Activated CD8-positive, alpha-beta T cell treated with anti-CD3 and anti-CD28 coated beads, Interleukin-2, amount 10 ng/mL, durations not matched to agents 7 days and 5 days (primary cell): ENCODE data around the gene LNP1. TPM values are rescaled to one million over a fixed set of nuclear protein-coding genes. Genes with fewer than 3 reads are reported as not detected.

Experiments used
- ATAC-seq: fragments of 150-1000 bp; cut with Tn5 transposase; one replicate; pipeline ENCODE4 v1.10.0; 2021; ENCODE audit warnings: moderate library complexity
- CTCF ChIA-PET: fragments of 350-600 bp; sonication (Branson Sonifier 250); formaldehyde crosslinking; loops from one replicate; lab custom pipeline; 2021; ENCODE audit warnings: antibody characterized with exemption; lab: Charles Lee
- POLR2A ChIA-PET: fragments of 350-600 bp; sonication (Branson Sonifier 250); formaldehyde crosslinking; loops from one replicate; lab custom pipeline; 2021; ENCODE audit warnings: antibody characterized with exemption; lab: Charles Lee
- DNase-seq: peaks from one replicate; pipeline ENCODE4 v3.0.0-alpha.2; 2020
- H3K27ac Mint-ChIP-seq: one replicate; pipeline ENCODE4 v1.8.0; 2021; ENCODE audit warnings: mild to moderate bottlenecking, mixed read lengths
- H3K27me3 Mint-ChIP-seq: one replicate; pipeline ENCODE4 v1.8.0; 2021; ENCODE audit warnings: low read depth, mixed read lengths
- H3K36me3 Mint-ChIP-seq: one replicate; pipeline ENCODE4 v1.8.0; 2021; ENCODE audit warnings: low read depth, mixed read lengths
- H3K4me1 Mint-ChIP-seq: one replicate; pipeline ENCODE4 v1.8.0; 2021; ENCODE audit warnings: low read depth, mixed read lengths
- H3K4me3 Mint-ChIP-seq: one replicate; pipeline ENCODE4 v1.8.0; 2021; ENCODE audit warnings: mild to moderate bottlenecking, mixed read lengths
- H3K9me3 Mint-ChIP-seq: one replicate; pipeline ENCODE4 v1.8.0; 2022; ENCODE audit warnings: mixed read lengths; ENCODE audit not compliant: insufficient read depth
- total RNA-seq, 2 experiments: library from RNA; stranded (reverse); gene quantifications; one replicate each; pipeline ENCODE4 v1.2.3, GENCODE V29; 2021

Gene LNP1
- total RNA-seq, 2 experiments from 2014 or later = 1.4 TPM

- POLR2A ChIA-PET = no interaction called here
- CTCF ChIA-PET = no interaction called here
- no peaks in the 10 kb centered on the region for H3K4me1 Mint-ChIP-seq
- no peak overlapping the region for H3K27ac Mint-ChIP-seq
- no peaks in the 10 kb centered on the region for H3K27me3 Mint-ChIP-seq
- DNase-seq (no peak), ATAC-seq (no peak)
- H3K36me3 Mint-ChIP-seq = peaks cover 8% of the 10 kb centered on the region
- H3K9me3 Mint-ChIP-seq = no peaks in the 10 kb centered on the region
- H3K4me3 Mint-ChIP-seq = no peak overlapping the region
These were observed 15.5 kb downstream of the LNP1 start for GRCh38 chr3:100416863-100417262.

- ChIA-PET CTCF (no interaction called here), POLR2A (interaction anchor here (1.2 kb wide), 1 partner anchor 18 kb away, joined by 6 read pairs; the partner anchor contains the start of genes LNP1 and TOMM70)
- no peak for DNase-seq
- Mint-ChIP-seq H3K4me1 (no peaks in the 10 kb centered on the region), H3K27me3 (no peaks in the 10 kb centered on the region), H3K27ac (no peak overlapping the region), H3K9me3 (no peaks in the 10 kb centered on the region), H3K36me3 (no peaks in the 10 kb centered on the region), H3K4me3 (no peak overlapping the region)
- ATAC-seq = no peak
These were observed 18.1 kb downstream of the LNP1 start for GRCh38 chr3:100419406-100419805.

GRCh38 chr3:100420885-100421284 is 19.5 kb downstream of the LNP1 start:
- no peak overlapping the region for H3K4me3 Mint-ChIP-seq
- no peaks in the 10 kb centered on the region for H3K4me1 Mint-ChIP-seq
- no peaks in the 10 kb centered on the region for H3K36me3 Mint-ChIP-seq
- H3K9me3 Mint-ChIP-seq = no peaks in the 10 kb centered on the region
- ATAC-seq = no peak
- no peak for DNase-seq
- ChIA-PET POLR2A (no interaction called here), CTCF (no interaction called here)
- no peaks in the 10 kb centered on the region for H3K27me3 Mint-ChIP-seq
- H3K27ac Mint-ChIP-seq = no peak overlapping the region

GRCh38 chr3:100423611-100424010 is 22.3 kb downstream of the LNP1 start:
- Mint-ChIP-seq H3K9me3 (no peaks in the 10 kb centered on the region), H3K4me1 (no peaks in the 10 kb centered on the region), H3K36me3 (no peaks in the 10 kb centered on the region), H3K27me3 (peaks cover 3% of the 10 kb centered on the region), H3K4me3 (no peak overlapping the region), H3K27ac (no peak overlapping the region)
- ATAC-seq (no peak), DNase-seq (no peak)
- ChIA-PET POLR2A (no interaction called here), CTCF (no interaction called here)

GRCh38 chr3:100424261-100424660 is 22.9 kb downstream of the LNP1 start:
- H3K4me1 Mint-ChIP-seq = no peaks in the 10 kb centered on the region

GRCh38 chr3:100425316-100425715 is 24.0 kb downstream of the LNP1 start:
- Mint-ChIP-seq H3K9me3 (no peaks in the 10 kb centered on the region), H3K4me3 (no peak overlapping the region), H3K27me3 (peaks cover 3% of the 10 kb centered on the region), H3K4me1 (no peaks in the 10 kb centered on the region), H3K27ac (no peak overlapping the region), H3K36me3 (no peaks in the 10 kb centered on the region)
- ChIA-PET CTCF (interaction anchor here (1.0 to 1.1 kb wide), 2 partner anchors 38 to 164 kb away, joined by 3 to 4 read pairs; no protein-coding TSS in a partner anchor), POLR2A (no interaction called here)
- ATAC-seq (no peak), DNase-seq (no peak)

More at GRCh38 chr3:100424261-100424660, 22.9 kb downstream of the LNP1 start:
- CTCF ChIA-PET = no interaction called here
- Mint-ChIP-seq H3K27me3 (peaks cover 3% of the 10 kb centered on the region), H3K27ac (no peak overlapping the region), H3K9me3 (no peaks in the 10 kb centered on the region), H3K36me3 (no peaks in the 10 kb centered on the region), H3K4me3 (no peak overlapping the region)
- POLR2A ChIA-PET = no interaction called here
- DNase-seq (no peak), ATAC-seq (no peak)

GRCh38 chr3:100426067-100426682 is 24.8 kb downstream of the LNP1 start:
- CTCF ChIA-PET = interaction anchor here (1.0 kb wide), 1 partner anchor 164 kb away, joined by 3 read pairs; no protein-coding TSS in a partner anchor
- H3K4me3 Mint-ChIP-seq = no peak overlapping the region

GRCh38 chr3:100427699-100428098 is 26.4 kb downstream of the LNP1 start:
- ChIA-PET POLR2A (no interaction called here), CTCF (interaction anchor here (0.7 kb wide), 1 partner anchor 24 kb away, joined by 3 read pairs; no protein-coding TSS in a partner anchor)
- no peaks in the 10 kb centered on the region for H3K36me3 Mint-ChIP-seq
- H3K27me3 Mint-ChIP-seq = peaks cover 3% of the 10 kb centered on the region
- no peak for DNase-seq
- H3K4me3 Mint-ChIP-seq = no peak overlapping the region
- H3K9me3 Mint-ChIP-seq = no peaks in the 10 kb centered on the region
- no peak for ATAC-seq
- H3K4me1 Mint-ChIP-seq = no peaks in the 10 kb centered on the region
- no peak overlapping the region for H3K27ac Mint-ChIP-seq

More at GRCh38 chr3:100426067-100426682, 24.8 kb downstream of the LNP1 start:
- Mint-ChIP-seq H3K36me3 (no peaks in the 10 kb centered on the region), H3K4me1 (no peaks in the 10 kb centered on the region), H3K27me3 (peaks cover 3% of the 10 kb centered on the region), H3K9me3 (no peaks in the 10 kb centered on the region), H3K27ac (no peak overlapping the region)
- DNase-seq = no peak
- no peak for ATAC-seq
- POLR2A ChIA-PET = no interaction called here

GRCh38 chr3:100429187-100429716 is 27.9 kb downstream of the LNP1 start:
- H3K4me3 Mint-ChIP-seq = no peak overlapping the region
- POLR2A ChIA-PET = no interaction called here
- no peaks in the 10 kb centered on the region for H3K9me3 Mint-ChIP-seq
- peaks cover 3% of the 10 kb centered on the region for H3K27me3 Mint-ChIP-seq
- no peaks in the 10 kb centered on the region for H3K4me1 Mint-ChIP-seq
- H3K27ac Mint-ChIP-seq = no peak overlapping the region
- ATAC-seq (no peak), DNase-seq (no peak)
- no peaks in the 10 kb centered on the region for H3K36me3 Mint-ChIP-seq
- CTCF ChIA-PET = no interaction called here

- no peaks in the 10 kb centered on the region for H3K9me3 Mint-ChIP-seq
- no peak for ATAC-seq
- peaks cover 9% of the 10 kb centered on the region for H3K4me1 Mint-ChIP-seq
- H3K4me3 Mint-ChIP-seq = no peak overlapping the region
- no peak for DNase-seq
- no peak overlapping the region for H3K27ac Mint-ChIP-seq
- ChIA-PET CTCF (interaction anchor here (1.1 kb wide), 1 partner anchor 25 kb away, joined by 4 read pairs; no protein-coding TSS in a partner anchor), POLR2A (no interaction called here)
- H3K27me3 Mint-ChIP-seq = no peaks in the 10 kb centered on the region
- peaks cover 2% of the 10 kb centered on the region for H3K36me3 Mint-ChIP-seq
These were observed 35.6 kb downstream of the LNP1 start for GRCh38 chr3:100436951-100437350.

GRCh38 chr3:100437721-100438622 is 36.6 kb downstream of the LNP1 start:
- H3K4me3 Mint-ChIP-seq = no peak overlapping the region
- H3K27me3 Mint-ChIP-seq = no peaks in the 10 kb centered on the region
- no peaks in the 10 kb centered on the region for H3K9me3 Mint-ChIP-seq
- CTCF ChIA-PET = interaction anchor here (0.6 to 1.1 kb wide), 2 partner anchors 10 to 24 kb away, joined by 3 to 4 read pairs; no protein-coding TSS in a partner anchor
- ATAC-seq = no peak
- POLR2A ChIA-PET = no interaction called here
- DNase-seq = no peak
- H3K27ac Mint-ChIP-seq = no peak overlapping the region
- H3K36me3 Mint-ChIP-seq = peaks cover 4% of the 10 kb centered on the region
- peaks cover 9% of the 10 kb centered on the region for H3K4me1 Mint-ChIP-seq

GRCh38 chr3:100438623-100438974 is 37.3 kb downstream of the LNP1 start:
- H3K27ac Mint-ChIP-seq = no peak overlapping the region
- CTCF ChIA-PET = interaction anchor here (0.6 kb wide), 1 partner anchor 10 kb away, joined by 3 read pairs; no protein-coding TSS in a partner anchor

More at GRCh38 chr3:100438623-100438974, 37.3 kb downstream of the LNP1 start:
- Mint-ChIP-seq H3K27me3 (no peaks in the 10 kb centered on the region), H3K9me3 (no peaks in the 10 kb centered on the region), H3K36me3 (peaks cover 4% of the 10 kb centered on the region), H3K4me3 (no peak overlapping the region), H3K4me1 (peaks cover 9% of the 10 kb centered on the region)
- POLR2A ChIA-PET = no interaction called here
- DNase-seq (no peak), ATAC-seq (no peak)
